WTC11 (cell line): Measurements from ENCODE around the gene ATXN10. TPM values are rescaled to one million over a fixed set of nuclear protein-coding genes. Genes with fewer than 3 reads are reported as not detected.

Experiments
- ATAC-seq: fragments of 200-7000 bp; cut with Tn5 transposase; 2 replicates; pipeline ENCODE4 v1.10.0; 2021; ENCODE audit warnings: mild to moderate bottlenecking, moderate library complexity
- CTCF ChIA-PET: fragments of 300-600 bp; sonication (Branson Sonifier 250); formaldehyde crosslinking; loops from one replicate; lab custom pipeline; 2021; ENCODE audit warnings: antibody characterized with exemption; lab: Charles Lee
- POLR2A ChIA-PET: fragments of 350-600 bp; sonication (Branson Sonifier 250); formaldehyde crosslinking; loops from one replicate; lab custom pipeline; 2021; ENCODE audit warnings: antibody characterized with exemption; lab: Charles Lee
- DNase-seq: peaks from one replicate; pipeline ENCODE4 v3.0.0; 2021; ENCODE audit warnings: low spot score
- H3K27ac Mint-ChIP-seq: 2 replicates; pipeline ENCODE4 v1.8.0; 2021; ENCODE audit warnings: mixed read lengths
- H3K27me3 Mint-ChIP-seq: 2 replicates; pipeline ENCODE4 v1.8.0; 2021; ENCODE audit warnings: low read depth, mild to moderate bottlenecking, moderate library complexity, mixed read lengths
- H3K36me3 Mint-ChIP-seq: 2 replicates; pipeline ENCODE4 v1.8.0; 2021; ENCODE audit warnings: mixed read lengths
- H3K4me1 Mint-ChIP-seq: 2 replicates; pipeline ENCODE4 v1.8.0; 2022; ENCODE audit warnings: mixed read lengths
- H3K4me3 Mint-ChIP-seq: 2 replicates; pipeline ENCODE4 v1.8.0; 2021; ENCODE audit warnings: mild to moderate bottlenecking, moderate library complexity, mixed read lengths
- H3K9me3 Mint-ChIP-seq: 2 replicates; pipeline ENCODE4 v1.8.0; 2021; ENCODE audit warnings: mixed read lengths
- CBFB ChIP-seq: sonication (generic); formaldehyde crosslinking; IDR thresholded peaks from 2 replicates; pipeline ENCODE4 v1.8.1; 2022; ENCODE audit warnings: mild to moderate bottlenecking, low read depth, missing genetic modification reagents
- EMX1 ChIP-seq: fragments of 250-450 bp; sonication (Bioruptor Pico); IDR thresholded peaks from 2 replicates; pipeline ENCODE4 v1.8.0; 2021; ENCODE audit warnings: mild to moderate bottlenecking
- FOXJ3 ChIP-seq: sonication (generic); formaldehyde crosslinking; IDR thresholded peaks from 2 replicates; pipeline ENCODE4 v1.9.0; 2021; ENCODE audit warnings: missing genetic modification reagents, mild to moderate bottlenecking, borderline replicate concordance
- FOXP1 ChIP-seq: sonication (generic); formaldehyde crosslinking; IDR thresholded peaks from 2 replicates; pipeline ENCODE4 v1.8.0; 2022; ENCODE audit warnings: missing genetic modification reagents, mild to moderate bottlenecking, moderate library complexity, borderline replicate concordance
- FOXP4 ChIP-seq: sonication (generic); formaldehyde crosslinking; IDR thresholded peaks from 2 replicates; pipeline ENCODE4 v1.8.0; 2022; ENCODE audit warnings: mild to moderate bottlenecking, missing genetic modification reagents
- HMGA2 ChIP-seq: fragments of 250-450 bp; sonication (Bioruptor Pico); IDR thresholded peaks from 2 replicates; pipeline ENCODE4 v1.4.0; 2021; ENCODE audit warnings: mild to moderate bottlenecking, moderate library complexity
- KAT7 ChIP-seq: sonication (generic); formaldehyde crosslinking; IDR thresholded peaks from 2 replicates; pipeline ENCODE4 v1.8.1; 2023; ENCODE audit warnings: missing genetic modification reagents, mild to moderate bottlenecking, borderline replicate concordance
- MYBL2 ChIP-seq: sonication (generic); formaldehyde crosslinking; IDR thresholded peaks from 2 replicates; pipeline ENCODE4 v1.8.1; 2023; ENCODE audit warnings: mild to moderate bottlenecking, moderate library complexity, missing genetic modification reagents
- NFE2L1 ChIP-seq: sonication (generic); formaldehyde crosslinking; IDR thresholded peaks from 2 replicates; pipeline ENCODE4 v1.8.1; 2023; ENCODE audit warnings: missing genetic modification reagents
- NR1H2 ChIP-seq: sonication (generic); formaldehyde crosslinking; IDR thresholded peaks from 2 replicates; pipeline ENCODE4 v1.9.0; 2021; ENCODE audit warnings: mild to moderate bottlenecking, moderate library complexity, missing genetic modification reagents
- NR3C1 ChIP-seq: sonication (generic); formaldehyde crosslinking; conservative IDR thresholded peaks from 2 replicates; pipeline ENCODE4 v1.8.1; 2023; ENCODE audit warnings: low read depth, mild to moderate bottlenecking, missing genetic modification reagents
- PRRX2 ChIP-seq: fragments of 250-450 bp; sonication (Bioruptor Pico); IDR thresholded peaks from 2 replicates; pipeline ENCODE4 v1.8.0; 2021; ENCODE audit warnings: mild to moderate bottlenecking
- RELA ChIP-seq: sonication (generic); formaldehyde crosslinking; IDR thresholded peaks from 2 replicates; pipeline ENCODE4 v1.8.1; 2022; ENCODE audit warnings: missing genetic modification reagents, mild to moderate bottlenecking, borderline replicate concordance
- SOX15 ChIP-seq: fragments of 250-450 bp; sonication (Bioruptor Pico); IDR thresholded peaks from 2 replicates; pipeline ENCODE4 v1.9.0; 2021; ENCODE audit warnings: mild to moderate bottlenecking
- SP1 ChIP-seq: sonication (generic); formaldehyde crosslinking; conservative IDR thresholded peaks from 2 replicates; pipeline ENCODE4 v1.8.1; 2022; ENCODE audit warnings: missing genetic modification reagents
- TCF7 ChIP-seq: sonication (generic); formaldehyde crosslinking; IDR thresholded peaks from 2 replicates; pipeline ENCODE4 v1.8.0; 2022; ENCODE audit warnings: mild to moderate bottlenecking, low read depth, missing genetic modification reagents, moderate library complexity
- USF1 ChIP-seq: sonication (generic); formaldehyde crosslinking; IDR thresholded peaks from 2 replicates; pipeline ENCODE4 v1.8.0; 2022; ENCODE audit warnings: mild to moderate bottlenecking, missing genetic modification reagents
- ZNF232 ChIP-seq: sonication (generic); formaldehyde crosslinking; IDR thresholded peaks from 2 replicates; pipeline ENCODE4 v1.8.0; 2022; ENCODE audit warnings: mild to moderate bottlenecking, missing genetic modification reagents
- ZNF263 ChIP-seq: sonication (generic); formaldehyde crosslinking; IDR thresholded peaks from 2 replicates; pipeline ENCODE4 v1.8.1; 2022; ENCODE audit warnings: low read depth, mild to moderate bottlenecking, moderate library complexity, missing genetic modification reagents
- ZNF396 ChIP-seq: fragments of 250-450 bp; sonication (Bioruptor Pico); IDR thresholded peaks from 2 replicates; pipeline ENCODE4 v1.8.0; 2021; ENCODE audit warnings: mild to moderate bottlenecking, moderate library complexity, borderline replicate concordance
- ZNF512 ChIP-seq: sonication (generic); formaldehyde crosslinking; IDR thresholded peaks from 2 replicates; pipeline ENCODE4 v1.8.1; 2022; ENCODE audit warnings: missing genetic modification reagents, borderline replicate concordance
- ZNF671 ChIP-seq: fragments of 250-450 bp; sonication (Bioruptor Pico); IDR thresholded peaks from 2 replicates; pipeline ENCODE4 v1.8.0; 2021; ENCODE audit warnings: mild to moderate bottlenecking
- total RNA-seq: library from RNA; stranded (reverse); gene quantifications from 3 replicates; pipeline ENCODE4 v1.2.3, GENCODE V29; 2021
- TF ChIP-seq, protein P1 (sequence below): sonication (generic); formaldehyde crosslinking; conservative IDR thresholded peaks from 2 replicates; pipeline ENCODE4 v1.8.1; 2022; ENCODE audit warnings: mild to moderate bottlenecking, missing genetic modification reagents
- TF ChIP-seq, protein P2 (sequence below): sonication (generic); formaldehyde crosslinking; IDR thresholded peaks from 2 replicates; pipeline ENCODE4 v1.8.1; 2023; ENCODE audit warnings: mild to moderate bottlenecking, missing genetic modification reagents
- TF ChIP-seq, protein P3 (sequence below): sonication (generic); formaldehyde crosslinking; IDR thresholded peaks from 2 replicates; pipeline ENCODE4 v1.8.0; 2022; ENCODE audit warnings: mild to moderate bottlenecking, missing genetic modification reagents
- TF ChIP-seq, protein P4 (sequence below): sonication (generic); formaldehyde crosslinking; IDR thresholded peaks from 2 replicates; pipeline ENCODE4 v1.8.1; 2023; ENCODE audit warnings: mild to moderate bottlenecking, missing genetic modification reagents, moderate library complexity

ATXN10 gene
- total RNA-seq, 1 experiment from 2014 or later, result 185 TPM

GRCh38 chr22:45671783-45672563, at the start of gene ATXN10 (continued):
- TF ChIP-seq, protein P1, sequence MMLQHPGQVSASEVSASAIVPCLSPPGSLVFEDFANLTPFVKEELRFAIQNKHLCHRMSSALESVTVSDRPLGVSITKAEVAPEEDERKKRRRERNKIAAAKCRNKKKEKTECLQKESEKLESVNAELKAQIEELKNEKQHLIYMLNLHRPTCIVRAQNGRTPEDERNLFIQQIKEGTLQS, result no peak
- TF ChIP-seq SP1 (CRISPR knock-in tag) (no peak), ZNF232 (CRISPR knock-in tag) (no peak), ZNF512 (CRISPR knock-in tag) (no peak), RELA (CRISPR knock-in tag) (no peak), ZNF671 (CRISPR knock-in tag) (no peak), FOXP4 (CRISPR knock-in tag) (peak; percentile 70; the same call in 1 of the 2 replicates), FOXJ3 (CRISPR knock-in tag) (no peak), SOX15 (CRISPR knock-in tag) (no peak), KAT7 (0 out of 2 replicates have a peak, but pooled peaks have one; percentile 7), ZNF396 (no peak), EMX1 (CRISPR knock-in tag) (no peak), ZNF263 (CRISPR knock-in tag) (peak; percentile 90), NR1H2 (CRISPR knock-in tag) (no peak), PRRX2 (CRISPR knock-in tag) (no peak), TCF7 (no peak)
- TF ChIP-seq, protein P2, sequence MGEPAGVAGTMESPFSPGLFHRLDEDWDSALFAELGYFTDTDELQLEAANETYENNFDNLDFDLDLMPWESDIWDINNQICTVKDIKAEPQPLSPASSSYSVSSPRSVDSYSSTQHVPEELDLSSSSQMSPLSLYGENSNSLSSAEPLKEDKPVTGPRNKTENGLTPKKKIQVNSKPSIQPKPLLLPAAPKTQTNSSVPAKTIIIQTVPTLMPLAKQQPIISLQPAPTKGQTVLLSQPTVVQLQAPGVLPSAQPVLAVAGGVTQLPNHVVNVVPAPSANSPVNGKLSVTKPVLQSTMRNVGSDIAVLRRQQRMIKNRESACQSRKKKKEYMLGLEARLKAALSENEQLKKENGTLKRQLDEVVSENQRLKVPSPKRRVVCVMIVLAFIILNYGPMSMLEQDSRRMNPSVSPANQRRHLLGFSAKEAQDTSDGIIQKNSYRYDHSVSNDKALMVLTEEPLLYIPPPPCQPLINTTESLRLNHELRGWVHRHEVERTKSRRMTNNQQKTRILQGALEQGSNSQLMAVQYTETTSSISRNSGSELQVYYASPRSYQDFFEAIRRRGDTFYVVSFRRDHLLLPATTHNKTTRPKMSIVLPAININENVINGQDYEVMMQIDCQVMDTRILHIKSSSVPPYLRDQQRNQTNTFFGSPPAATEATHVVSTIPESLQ (CRISPR knock-in tag), result no peak

DNA sequence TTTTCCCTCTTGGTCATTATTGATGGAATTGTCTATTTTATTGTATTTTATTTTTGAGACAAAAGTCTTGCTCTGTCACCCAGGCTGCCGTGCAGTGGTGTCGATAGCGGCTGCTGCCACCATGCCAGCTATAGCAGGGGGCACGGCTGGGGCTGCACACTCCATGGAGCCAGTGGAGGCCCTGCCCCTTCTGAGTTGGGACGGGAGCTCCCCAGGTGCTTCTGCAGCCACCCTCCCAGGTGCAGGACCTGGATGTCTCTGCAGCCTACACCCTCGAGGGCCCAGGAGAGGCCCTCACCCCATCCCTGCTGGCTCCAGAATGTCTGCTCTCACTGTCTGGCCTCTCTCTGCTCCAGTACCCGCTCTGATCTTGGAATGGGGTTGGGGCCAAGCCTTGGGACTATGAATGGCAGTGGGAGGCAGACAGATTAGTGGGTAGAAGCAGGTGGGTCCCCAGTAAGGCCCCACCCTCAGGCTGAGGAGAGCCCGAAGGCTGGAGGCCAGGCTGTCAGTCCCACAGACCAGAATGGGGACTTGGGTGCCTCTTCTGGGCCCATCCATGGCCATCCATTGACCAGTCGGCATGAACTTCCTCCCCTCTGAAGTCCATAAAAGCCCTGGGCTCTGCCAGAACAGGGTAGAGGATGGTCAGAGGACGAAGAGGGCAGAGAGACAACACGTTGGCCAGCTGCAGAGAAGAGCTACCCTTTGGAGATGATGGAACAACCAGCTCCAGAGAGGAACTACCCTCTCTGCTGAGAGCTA, 49.6 kb upstream of the ATXN10 start:
- ATAC-seq, result no peak
- no peak for TF ChIP-seq USF1 (CRISPR knock-in tag)
- TF ChIP-seq SP1 (CRISPR knock-in tag), result no peak
- TF ChIP-seq NFE2L1, result no peak
- no peak for TF ChIP-seq HMGA2
- no peak for TF ChIP-seq CBFB (CRISPR knock-in tag)
- TF ChIP-seq, protein P3, sequence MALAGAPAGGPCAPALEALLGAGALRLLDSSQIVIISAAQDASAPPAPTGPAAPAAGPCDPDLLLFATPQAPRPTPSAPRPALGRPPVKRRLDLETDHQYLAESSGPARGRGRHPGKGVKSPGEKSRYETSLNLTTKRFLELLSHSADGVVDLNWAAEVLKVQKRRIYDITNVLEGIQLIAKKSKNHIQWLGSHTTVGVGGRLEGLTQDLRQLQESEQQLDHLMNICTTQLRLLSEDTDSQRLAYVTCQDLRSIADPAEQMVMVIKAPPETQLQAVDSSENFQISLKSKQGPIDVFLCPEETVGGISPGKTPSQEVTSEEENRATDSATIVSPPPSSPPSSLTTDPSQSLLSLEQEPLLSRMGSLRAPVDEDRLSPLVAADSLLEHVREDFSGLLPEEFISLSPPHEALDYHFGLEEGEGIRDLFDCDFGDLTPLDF (CRISPR knock-in tag), result no peak
- TF ChIP-seq ZNF512 (CRISPR knock-in tag), result no peak
- TF ChIP-seq, protein P4, sequence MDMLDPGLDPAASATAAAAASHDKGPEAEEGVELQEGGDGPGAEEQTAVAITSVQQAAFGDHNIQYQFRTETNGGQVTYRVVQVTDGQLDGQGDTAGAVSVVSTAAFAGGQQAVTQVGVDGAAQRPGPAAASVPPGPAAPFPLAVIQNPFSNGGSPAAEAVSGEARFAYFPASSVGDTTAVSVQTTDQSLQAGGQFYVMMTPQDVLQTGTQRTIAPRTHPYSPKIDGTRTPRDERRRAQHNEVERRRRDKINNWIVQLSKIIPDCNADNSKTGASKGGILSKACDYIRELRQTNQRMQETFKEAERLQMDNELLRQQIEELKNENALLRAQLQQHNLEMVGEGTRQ, result no peak
- TF ChIP-seq MYBL2 (CRISPR knock-in tag), result no peak
- no peak for TF ChIP-seq FOXP1 (CRISPR knock-in tag)
- TF ChIP-seq NR3C1, result no peak

More for the DNA sequence above, 49.6 kb upstream of the ATXN10 start:
- ChIA-PET POLR2A (no interaction called here), CTCF (interaction anchor here (1.0 kb wide), 1 partner anchor 44 kb away, joined by 3 read pairs; no protein-coding TSS in a partner anchor)
- H3K36me3 Mint-ChIP-seq, result peaks cover 5% of the 10 kb centered on the region; the same call in 1 of the 2 replicates
- DNase-seq, result no peak
- peaks cover 19% of the 10 kb centered on the region for H3K9me3 Mint-ChIP-seq
- H3K4me3 Mint-ChIP-seq, result no peak overlapping the region
- peaks cover 11% of the 10 kb centered on the region for H3K4me1 Mint-ChIP-seq
- no peak overlapping the region for H3K27ac Mint-ChIP-seq
- peaks cover 3% of the 10 kb centered on the region for H3K27me3 Mint-ChIP-seq
